ENCODE data around the gene ATAT1.

The ATAT1 gene

DNA sequence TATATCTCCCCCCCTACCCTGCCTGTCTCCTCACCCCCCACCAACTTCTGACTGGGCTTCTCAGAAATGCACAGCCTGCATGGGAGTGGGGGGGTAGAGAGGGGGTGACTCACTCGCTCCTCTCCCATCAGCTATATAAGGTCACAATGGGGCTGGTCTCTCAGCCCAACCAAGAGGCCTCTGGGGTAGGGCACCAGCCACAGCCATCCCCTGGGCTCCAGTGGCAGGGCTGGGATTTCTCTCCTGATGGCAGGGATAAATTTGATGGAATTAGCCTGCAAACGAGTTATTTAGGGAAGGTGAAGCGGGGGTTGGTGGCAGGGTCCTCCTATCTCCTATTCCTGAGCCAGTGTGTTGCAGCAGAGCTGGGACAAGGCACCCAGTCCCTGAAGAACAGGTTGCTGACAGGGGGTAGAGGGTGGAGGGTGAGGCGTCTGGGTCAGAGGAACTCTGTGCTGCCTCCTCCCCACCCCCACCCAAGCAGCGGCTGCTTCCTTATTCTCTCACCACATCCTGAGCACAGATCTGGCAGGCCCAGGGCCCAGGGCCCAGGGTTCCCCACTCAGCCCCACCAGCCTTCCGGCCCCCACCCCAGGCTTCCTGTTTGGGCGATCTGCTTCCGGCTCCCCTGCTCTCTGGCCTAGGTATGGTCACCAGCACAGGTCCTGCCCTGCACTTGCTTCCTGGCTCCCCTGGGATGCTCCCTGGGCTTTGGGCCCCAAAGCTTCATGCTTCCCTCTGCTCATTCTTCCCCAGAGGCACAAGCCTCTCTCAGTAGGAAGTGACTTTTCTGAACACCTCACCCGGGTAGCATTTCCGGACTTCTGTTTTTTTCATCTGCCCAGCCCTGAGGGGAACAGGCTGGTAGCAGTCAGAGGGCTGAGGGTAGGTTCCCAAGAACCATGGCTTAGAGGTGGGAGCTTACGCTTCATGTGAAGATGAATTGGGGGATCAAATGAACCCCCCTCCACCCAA, 55.8 kb downstream of the ATAT1 start:
- Histone ChIP-seq H3K14ac (ENCODE audit: low read length in 2 of 2) (peak overlapping the region in 1 of 2 experiments; percentile 48), H3K9me3 (ENCODE audit: control insufficient read depth, low read length) (no peaks in the 10 kb centered on the region), H3K9ac (ENCODE audit: low read length) (peak overlapping the region; percentile 95), H2BK5ac (ENCODE audit: low read depth, low read length, poor library complexity, severe bottlenecking) (peak overlapping the region; percentile 90), H3K4me2 (ENCODE audit: low read length, poor library complexity, severe bottlenecking) (peak overlapping the region; percentile 91), H3K36me3 (ENCODE audit: control insufficient read depth in 1 of 2, insufficient read depth in 2 of 2, low read depth in 1 of 2, low read length in 2 of 2) (peaks cover 42 to 46% of the 10 kb centered on the region in 2 experiments), H4K8ac (ENCODE audit: low read length) (peak overlapping the region; percentile 60), H2BK120ac (ENCODE audit: low read depth, low read length) (no peak overlapping the region), H2BK12ac (ENCODE audit: low read length in 2 of 2) (peak overlapping the region in 1 of 2 experiments; percentile 56), H3K79me1 (replicated peaks; ENCODE audit: low read length, poor library complexity, severe bottlenecking) (no peaks in the 10 kb centered on the region), H2BK15ac (ENCODE audit: low read depth, poor library complexity, severe bottlenecking) (peak overlapping the region; percentile 19), H3K4ac (ENCODE audit: low read depth in 1 of 2, low read length in 2 of 2) (peak overlapping the region; percentile 28 to 91), H3K4me3 (ENCODE audit: insufficient read depth in 1 of 2, low read depth in 1 of 2, low read length in 2 of 2) (peak overlapping the region; percentile 70 to 93), H3K18ac (ENCODE audit: low read depth in 1 of 2, low read length in 2 of 2) (peak overlapping the region; percentile 4 to 84), H3K27me3 (ENCODE audit: control insufficient read depth in 1 of 2, insufficient read depth in 1 of 2, low read length in 2 of 2) (no peaks in the 10 kb centered on the region), H3K23ac (ENCODE audit: low read length in 2 of 2) (no peak overlapping the region), H4K91ac (ENCODE audit: low read length) (peak overlapping the region; percentile 44), H2AFZ (ENCODE audit: low read depth, low read length) (no peak overlapping the region), H2AK5ac (ENCODE audit: low read length, severe bottlenecking) (peak overlapping the region; percentile 88), H3K4me1 (ENCODE audit: control insufficient read depth, insufficient read depth, low read depth, low read length) (peaks cover 23% of the 10 kb centered on the region), H3K27ac (ENCODE audit: low read length, poor library complexity, severe bottlenecking) (peak overlapping the region; percentile 98)
- DNase-seq, result peak; percentile 93
- WGBS, result under 1% methylated on average over 8 of the region's 11 CpGs

- Histone ChIP-seq H3K27ac (ENCODE audit: low read length, poor library complexity, severe bottlenecking) (peak overlapping the region; percentile 98), H3K18ac (ENCODE audit: low read depth in 1 of 2, low read length in 2 of 2) (peak overlapping the region; percentile 4 to 84), H4K8ac (ENCODE audit: low read length) (no peak overlapping the region), H2AK5ac (ENCODE audit: low read length, severe bottlenecking) (peak overlapping the region; percentile 80), H4K91ac (ENCODE audit: low read length) (no peak overlapping the region), H3K4ac (ENCODE audit: low read depth in 1 of 2, low read length in 2 of 2) (peak overlapping the region in 1 of 2 experiments; percentile 91), H3K4me2 (ENCODE audit: low read length, poor library complexity, severe bottlenecking) (peak overlapping the region; percentile 91), H3K9ac (ENCODE audit: low read length) (peak overlapping the region; percentile 95), H3K4me1 (ENCODE audit: control insufficient read depth, insufficient read depth, low read depth, low read length) (peaks cover 28% of the 10 kb centered on the region), H3K9me3 (ENCODE audit: control insufficient read depth, low read length) (no peaks in the 10 kb centered on the region), H3K4me3 (ENCODE audit: insufficient read depth in 1 of 2, low read depth in 1 of 2, low read length in 2 of 2) (peak overlapping the region; percentile 70 to 93), H2BK120ac (ENCODE audit: low read depth, low read length) (peak overlapping the region; percentile 27), H3K36me3 (ENCODE audit: control insufficient read depth in 1 of 2, insufficient read depth in 2 of 2, low read depth in 1 of 2, low read length in 2 of 2) (peaks cover 33 to 37% of the 10 kb centered on the region in 2 experiments), H2BK5ac (ENCODE audit: low read depth, low read length, poor library complexity, severe bottlenecking) (peak overlapping the region; percentile 90), H2AFZ (ENCODE audit: low read depth, low read length) (no peak overlapping the region), H2BK15ac (ENCODE audit: low read depth, poor library complexity, severe bottlenecking) (peak overlapping the region; percentile 30), H3K27me3 (ENCODE audit: control insufficient read depth in 1 of 2, insufficient read depth in 1 of 2, low read length in 2 of 2) (no peaks in the 10 kb centered on the region), H2BK12ac (ENCODE audit: low read length in 2 of 2) (peak overlapping the region in 1 of 2 experiments; percentile 56), H3K23ac (ENCODE audit: low read length in 2 of 2) (peak overlapping the region in 1 of 2 experiments; percentile 15), H3K79me1 (replicated peaks; ENCODE audit: low read length, poor library complexity, severe bottlenecking) (no peaks in the 10 kb centered on the region), H3K14ac (ENCODE audit: low read length in 2 of 2) (peak overlapping the region; percentile 62 to 78)
- peak; percentile 38 for DNase-seq
- 9% methylated on average over 6 of the region's 7 CpGs for WGBS
These were observed 56.7 kb downstream of the ATAT1 start for GRCh38 chr6:30683183-30683979.

DNA sequence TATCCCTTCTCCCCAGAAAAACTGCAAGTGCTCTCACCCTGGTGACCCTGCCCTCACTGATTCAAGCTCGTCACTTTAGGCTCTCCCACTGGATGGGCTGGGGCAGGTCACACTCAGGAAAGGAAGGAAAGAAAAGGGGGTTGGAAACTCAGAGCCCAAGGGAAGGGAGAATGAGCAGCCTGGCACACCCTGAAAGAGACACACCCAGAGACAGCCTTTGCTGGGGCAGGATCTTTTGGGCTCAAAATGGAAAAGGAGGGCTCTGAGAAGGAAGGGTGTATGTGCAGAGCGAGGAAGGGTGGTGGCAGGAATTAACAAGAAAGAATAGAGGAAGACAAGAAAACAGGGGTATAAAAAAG, 57.3 kb downstream of the ATAT1 start:
- H2BK120ac ChIP-seq (ENCODE audit: low read depth, low read length), result peak overlapping the region; percentile 27
- no peak for DNase-seq
- no peaks in the 10 kb centered on the region for H3K9me3 ChIP-seq (ENCODE audit: control insufficient read depth, low read length)
- peak overlapping the region; percentile 67 for H2AK5ac ChIP-seq (ENCODE audit: low read length, severe bottlenecking)
- H3K4me2 ChIP-seq (ENCODE audit: low read length, poor library complexity, severe bottlenecking), result peak overlapping the region; percentile 83
- H3K23ac ChIP-seq (ENCODE audit: low read length in 2 of 2), result peak overlapping the region in 1 of 2 experiments; percentile 37
- H4K91ac ChIP-seq (ENCODE audit: low read length), result no peak overlapping the region
- H3K27me3 ChIP-seq (ENCODE audit: control insufficient read depth in 1 of 2, insufficient read depth in 1 of 2, low read length in 2 of 2), result no peaks in the 10 kb centered on the region
- no peak overlapping the region for H2BK5ac ChIP-seq (ENCODE audit: low read depth, low read length, poor library complexity, severe bottlenecking)
- WGBS, result 22% methylated on average over 2 of the region's 2 CpGs
- peak overlapping the region; percentile 46 to 63 for H3K18ac ChIP-seq (ENCODE audit: low read depth in 1 of 2, low read length in 2 of 2)
- H3K4me1 ChIP-seq (ENCODE audit: control insufficient read depth, insufficient read depth, low read depth, low read length), result peaks cover 34% of the 10 kb centered on the region
- H3K27ac ChIP-seq (ENCODE audit: low read length, poor library complexity, severe bottlenecking), result peak overlapping the region; percentile 98
- peak overlapping the region; percentile 13 to 77 for H3K4ac ChIP-seq (ENCODE audit: low read depth in 1 of 2, low read length in 2 of 2)
- H3K79me1 ChIP-seq (replicated peaks; ENCODE audit: low read length, poor library complexity, severe bottlenecking), result peaks cover 2% of the 10 kb centered on the region
- no peak overlapping the region for H4K8ac ChIP-seq (ENCODE audit: low read length)
- H2BK12ac ChIP-seq (ENCODE audit: low read length in 2 of 2), result no peak overlapping the region
- no peak overlapping the region for H2BK15ac ChIP-seq (ENCODE audit: low read depth, poor library complexity, severe bottlenecking)
- H2AFZ ChIP-seq (ENCODE audit: low read depth, low read length), result no peak overlapping the region
- H3K9ac ChIP-seq (ENCODE audit: low read length), result peak overlapping the region; percentile 95
- H3K4me3 ChIP-seq (ENCODE audit: insufficient read depth in 1 of 2, low read depth in 1 of 2, low read length in 2 of 2), result peak overlapping the region; percentile 70 to 93
- peak overlapping the region; percentile 61 to 62 for H3K14ac ChIP-seq (ENCODE audit: low read length in 2 of 2)
- H3K36me3 ChIP-seq (ENCODE audit: control insufficient read depth in 1 of 2, insufficient read depth in 2 of 2, low read depth in 1 of 2, low read length in 2 of 2), result peaks cover 29 to 37% of the 10 kb centered on the region in 2 experiments

All from mesenchymal stem cell (in vitro differentiated cells and primary cell).